Measurements from ENCODE around the gene COL13A1.

The COL13A1 gene

GRCh38 chr10:69810675-69811397 lies 9.1 kb downstream of the COL13A1 start:
- no peak overlapping the region for H3K4me3 ChIP-seq (ENCODE audit: low read depth, low read length, poor library complexity, severe bottlenecking)
- no peak overlapping the region for H3K27ac ChIP-seq (ENCODE audit: low read depth, low read length, poor library complexity, severe bottlenecking)
- H3K27me3 ChIP-seq (ENCODE audit: insufficient read depth, low read length), result no peaks in the 10 kb centered on the region; the same call in 1 of the 2 replicates
- no peak overlapping the region for H3K4me2 ChIP-seq (ENCODE audit: low read length)
- H2AFZ ChIP-seq (ENCODE audit: low read length), result no peak overlapping the region
- H3K9me2 ChIP-seq (ENCODE audit: low read depth, low read length), result no peaks in the 10 kb centered on the region
- H3K4me1 ChIP-seq (ENCODE audit: insufficient read depth, low read length, severe bottlenecking), result no peaks in the 10 kb centered on the region
- TF ChIP-seq CTCF (IDR thresholded peaks at IDR 0.05; ENCODE audit: low read length) (no peak), EZH2 (IDR thresholded peaks at IDR 0.05; ENCODE audit: borderline replicate concordance, low read length) (no peak)
- no peaks in the 10 kb centered on the region for H3K9me3 ChIP-seq (ENCODE audit: low read length)
- no peaks in the 10 kb centered on the region for H3K79me2 ChIP-seq (ENCODE audit: insufficient read depth, low read length)
- no peaks in the 10 kb centered on the region for H3K36me3 ChIP-seq (ENCODE audit: insufficient read depth, low read length)
- no peaks in the 10 kb centered on the region for H3F3A ChIP-seq (ENCODE audit: insufficient read depth, low read length)
- no peak overlapping the region for H3K9ac ChIP-seq (ENCODE audit: low read length)
- H4K20me1 ChIP-seq (ENCODE audit: insufficient read depth, low read length), result no peaks in the 10 kb centered on the region

- TF ChIP-seq EZH2 (IDR thresholded peaks at IDR 0.05; ENCODE audit: borderline replicate concordance, low read length) (no peak), CTCF (IDR thresholded peaks at IDR 0.05; ENCODE audit: low read length) (no peak)
- H3F3A ChIP-seq (ENCODE audit: insufficient read depth, low read length), result no peaks in the 10 kb centered on the region
- no peaks in the 10 kb centered on the region for H3K4me1 ChIP-seq (ENCODE audit: insufficient read depth, low read length, severe bottlenecking)
- no peak overlapping the region for H3K9ac ChIP-seq (ENCODE audit: low read length)
- no peak overlapping the region for H2AFZ ChIP-seq (ENCODE audit: low read length)
- no peaks in the 10 kb centered on the region for H4K20me1 ChIP-seq (ENCODE audit: insufficient read depth, low read length)
- H3K9me2 ChIP-seq (ENCODE audit: low read depth, low read length), result no peaks in the 10 kb centered on the region
- no peaks in the 10 kb centered on the region; the same call in 1 of the 2 replicates for H3K27me3 ChIP-seq (ENCODE audit: insufficient read depth, low read length)
- H3K36me3 ChIP-seq (ENCODE audit: insufficient read depth, low read length), result no peaks in the 10 kb centered on the region
- H3K4me2 ChIP-seq (ENCODE audit: low read length), result no peak overlapping the region
- no peaks in the 10 kb centered on the region for H3K79me2 ChIP-seq (ENCODE audit: insufficient read depth, low read length)
- no peak overlapping the region for H3K27ac ChIP-seq (ENCODE audit: low read depth, low read length, poor library complexity, severe bottlenecking)
- no peak overlapping the region for H3K4me3 ChIP-seq (ENCODE audit: low read depth, low read length, poor library complexity, severe bottlenecking)
- H3K9me3 ChIP-seq (ENCODE audit: low read length), result no peaks in the 10 kb centered on the region
Measured at GRCh38 chr10:69813632-69814031, 11.9 kb downstream of the COL13A1 start.

- H3K9me3 ChIP-seq (ENCODE audit: low read length), result no peaks in the 10 kb centered on the region
- H3K4me2 ChIP-seq (ENCODE audit: low read length), result no peak overlapping the region
- H3F3A ChIP-seq (ENCODE audit: insufficient read depth, low read length), result no peaks in the 10 kb centered on the region
- no peak overlapping the region for H3K27ac ChIP-seq (ENCODE audit: low read depth, low read length, poor library complexity, severe bottlenecking)
- no peak overlapping the region for H2AFZ ChIP-seq (ENCODE audit: low read length)
- H3K4me3 ChIP-seq (ENCODE audit: low read depth, low read length, poor library complexity, severe bottlenecking), result no peak overlapping the region
- H3K4me1 ChIP-seq (ENCODE audit: insufficient read depth, low read length, severe bottlenecking), result no peaks in the 10 kb centered on the region
- no peaks in the 10 kb centered on the region for H3K9me2 ChIP-seq (ENCODE audit: low read depth, low read length)
- no peaks in the 10 kb centered on the region for H4K20me1 ChIP-seq (ENCODE audit: insufficient read depth, low read length)
- H3K79me2 ChIP-seq (ENCODE audit: insufficient read depth, low read length), result no peaks in the 10 kb centered on the region
- no peaks in the 10 kb centered on the region for H3K36me3 ChIP-seq (ENCODE audit: insufficient read depth, low read length)
- H3K27me3 ChIP-seq (ENCODE audit: insufficient read depth, low read length), result no peaks in the 10 kb centered on the region; the same call in 1 of the 2 replicates
- H3K9ac ChIP-seq (ENCODE audit: low read length), result no peak overlapping the region
- no peak for TF ChIP-seq CTCF (IDR thresholded peaks at IDR 0.05; ENCODE audit: low read length)
- no peak for TF ChIP-seq EZH2 (IDR thresholded peaks at IDR 0.05; ENCODE audit: borderline replicate concordance, low read length)
Measured at GRCh38 chr10:69814251-69814650, 12.5 kb downstream of the COL13A1 start.
